Astrocyte of the cerebellum (primary cell): ENCODE results near the gene MRTFA.
"Not testable (repeated sequence)": the region's sequence is repeated elsewhere in the genome, so short reads cannot be mapped to it uniquely, and the experiment has no call there.

Experiments used
- DNase-seq: peaks from one replicate; pipeline ENCODE4 v3.0.0-alpha.2; 2011; ENCODE audit warnings: low read depth
- H3K4me3 ChIP-seq: 2 replicates; pipeline ENCODE4 v1.5.1; 2011; ENCODE audit warnings: mild to moderate bottlenecking, low read depth, low read length, moderate library complexity
- CTCF ChIP-seq: IDR thresholded peaks from 2 replicates; pipeline ENCODE4 v1.5.1; 2012; ENCODE audit warnings: low read length, low read depth, moderate library complexity, mild to moderate bottlenecking; ENCODE audit errors: missing control alignments
- in situ Hi-C: cut with HindIII; loops from 2 replicates; pipeline ENCODE4 v1.10.0; 2017; ENCODE audit warnings: low sequenced_read_pairs

Gene MRTFA

GRCh38 chr22:40540265-40540664 is 96.3 kb downstream of the MRTFA start:
- in situ Hi-C loops, result no loop called here
- DNase-seq, result no peak
- H3K4me3 ChIP-seq, result no peak overlapping the region
- TF ChIP-seq CTCF, result no peak

- H3K4me3 ChIP-seq, in situ Hi-C loops, DNase-seq: not testable (repeated sequence)
Measured at GRCh38 chr22:40536149-40536548, 100.4 kb downstream of the MRTFA start.

- TF ChIP-seq CTCF, result no peak
- in situ Hi-C loops, result no loop called here
- H3K4me3 ChIP-seq, result no peak overlapping the region
- no peak for DNase-seq
Measured at GRCh38 chr22:40535642-40536041, 100.9 kb downstream of the MRTFA start.

- no peak for DNase-seq
- in situ Hi-C loops, result no loop called here
- no peak for TF ChIP-seq CTCF
- H3K4me3 ChIP-seq, result no peak overlapping the region
Measured at GRCh38 chr22:40535189-40535512, 101.4 kb downstream of the MRTFA start.

- H3K4me3 ChIP-seq, result no peak overlapping the region
- DNase-seq, result no peak
- in situ Hi-C loops, result loop anchor here (5.0 kb wide), 1 partner anchor 33 kb away; no protein-coding TSS in a partner anchor
- TF ChIP-seq CTCF, result peak; percentile 1
Measured at GRCh38 chr22:40534379-40535188, 101.9 kb downstream of the MRTFA start.

GRCh38 chr22:40533712-40534378 is 102.7 kb downstream of the MRTFA start:
- in situ Hi-C loops, result loop anchor here (5.0 kb wide), 1 partner anchor 33 kb away; no protein-coding TSS in a partner anchor
- no peak overlapping the region for H3K4me3 ChIP-seq
- DNase-seq, result no peak
- TF ChIP-seq CTCF, result no peak
